Heart right ventricle (tissue), 16 donors: Measurements from ENCODE around the gene TCF4. TPM values are rescaled to one million over a fixed set of nuclear protein-coding genes. Genes with fewer than 3 reads are reported as not detected.

ENCODE experiments used
- ATAC-seq, 8 donors: fragments of 200-7000 bp; cut with Tn5 transposase; one replicate each; pipeline ENCODE4 v1.9.1; 2020; ENCODE audit warnings: mild to moderate bottlenecking in 8 of 8, moderate library complexity in 8 of 8, moderate number of reproducible peaks in 1 of 8
- DNase-seq, 2 donors: peaks; one replicate each; pipeline ENCODE4 v3.0.0-alpha.2; 2020
- H3K27ac ChIP-seq, 10 donors: fragments of 200-600 bp; sonication (generic) in 2 of 10; one replicate each; pipeline versions ENCODE4 v1.5.0 to v1.8.0; 2020 to 2022; ENCODE audit warnings: mild to moderate bottlenecking in 3 of 10
- H3K27me3 ChIP-seq, 7 donors: fragments of 200-600 bp; one replicate each; pipeline ENCODE4 v1.8.0; 2021 to 2022; ENCODE audit warnings: mild to moderate bottlenecking in 2 of 7
- H3K36me3 ChIP-seq, 9 donors: fragments of 200-600 bp; sonication (generic) in 1 of 9; one replicate each; pipeline versions ENCODE4 v1.5.0 to v1.8.0; 2020 to 2022; ENCODE audit warnings: mild to moderate bottlenecking in 2 of 9
- H3K4me1 ChIP-seq, 9 donors: fragments of 200-600 bp; sonication (generic) in 1 of 9; one replicate each; pipeline versions ENCODE4 v1.5.0 to v1.8.0; 2020 to 2022; ENCODE audit warnings: mild to moderate bottlenecking in 4 of 9
- H3K4me3 ChIP-seq, 10 donors: fragments of 200-600 bp; sonication (generic) in 2 of 10; one replicate each; pipeline versions ENCODE4 v1.5.0 to v1.8.0; 2020 to 2022; ENCODE audit warnings: mild to moderate bottlenecking in 7 of 10, moderate library complexity in 2 of 10
- H3K9me3 ChIP-seq, 11 donors: fragments of 200-600 bp in 10 of 11; sonication (generic) in 2 of 11; one replicate each; pipeline versions ENCODE4 v1.5.0 to v1.8.0; 2013 to 2022; ENCODE audit warnings: mild to moderate bottlenecking in 2 of 11, control low read depth in 1 of 11, moderate library complexity in 1 of 11
- CTCF ChIP-seq, 9 donors: fragments of 200-600 bp; sonication (generic) in 2 of 9; IDR thresholded peaks; one replicate each; pipeline versions ENCODE4 v1.5.0 to v1.8.0; 2021 to 2022; ENCODE audit warnings: antibody characterized with exemption in 9 of 9, mild to moderate bottlenecking in 5 of 9, moderate library complexity in 1 of 9
- WGBS, 2 donors: extraction: QIAGEN DNeasy Blood & Tissue Kit; methylation state at CpG; one replicate each; pipeline ENCODE4 v1.1.7; 2013; ENCODE audit warnings: inconsistent platforms in 1 of 2; 5-methylcytosine and 5-hydroxymethylcytosine counted together
- intact Hi-C, 10 donors: fragments of 100-400 bp; cut with DNase I; formaldehyde crosslinking; loops; one replicate each; pipeline versions ENCODE4 v1.11.1 to v1.14.2; 2022
- polyA plus RNA-seq, 2 donors: library from polyadenylated mRNA; stranded (reverse); fragments of 200-250 nt; gene quantifications; one replicate each; pipeline ENCODE4 v1.2.3, GENCODE V29; 2013
- total RNA-seq, 10 donors: library from RNA; stranded (reverse); fragmentation: NEBNext Ultra II Directional in 3 of 10; extraction: Animal tissue kit (Norgen Biotek cat#: 25700) in 3 of 10; gene quantifications; one replicate each; pipeline versions ENCODE4 v1.2.1 to v1.2.4, GENCODE V29; 2021 to 2023
- donor health status: Arrhythmogenic right ventricular cardiomyopathy.
- donor health status: ischemic (EF 13 %, LVEDD 7.1; RV severe dilation, severe dysfunction).
- donor health status: healthy with polysubstance abuse.
- donor health status: DM: no; HTN: yes; CAD: no.
- donor health status: DM: no; HTN: no; CAD: no.
- donor health status: ischemic (EF 25% LVEDD 6.9; RV normal size, moderate dysfunction).
- donor health status: ischemic (EF 25% LVEDD 5.7; RV mildly dilated, moderate dysfunction).
- donor health status: healthy.
- donor health status: DM: yes; HTN: yes; CAD: no.
- donor health status: Ischemic cardiomyopathy.
- donor health status: ischemic (EF 35%, LVEDD 5.7; RV mildly dilated, moderate dysfunction).
- donor health status: nonischemic (EF 11% LVEDD 7.7; RV severe dilation, severe dysfunction).
- donor health status: DM: yes; HTN: yes; CAD: no.
- donor health status: PGD.
- donor health status: ischemic (EF 29% LVEDD 5.4; RV normal size, mild dysfunction).
- donor health status: nonischemic (EF 23%, LVEDD 6.1; RV moderate dilation, normal function).

Gene TCF4
- total and polyA plus RNA-seq, 12 donors = 12.6 to 90.1 (median 65.5) TPM

GRCh38 chr18:55444536-55444935, 143.5 kb downstream of the TCF4 start:
- no peak for ATAC-seq

DNA sequence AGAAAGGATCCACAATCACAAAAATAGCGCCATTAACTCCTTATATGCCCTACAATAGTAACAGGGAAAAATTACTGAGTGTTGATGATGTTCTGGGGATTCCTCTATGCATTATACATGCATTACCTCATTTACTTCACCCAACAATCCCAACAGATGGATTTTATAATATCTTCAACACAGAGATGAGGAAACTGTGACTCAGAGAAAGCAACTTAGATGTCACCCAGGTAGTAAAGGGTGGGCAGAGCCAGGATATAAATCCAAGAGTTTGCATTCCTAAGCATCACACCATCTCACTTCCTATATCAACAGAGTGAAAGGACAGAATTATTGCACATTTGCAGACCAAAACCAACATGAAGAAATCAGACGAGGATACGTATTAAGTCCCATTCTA, 144.2 kb downstream of the TCF4 start:
- Histone ChIP-seq H3K27me3 (no peaks in the 10 kb centered on the region), H3K36me3 (no peaks in the 10 kb centered on the region), H3K9me3 (peaks cover 0 to 16% (median 0%) of the 10 kb centered on the region in 11 donors), H3K27ac (no peak overlapping the region), H3K4me1 (peaks cover 0 to 55% (median 7%) of the 10 kb centered on the region in 9 donors), H3K4me3 (no peak overlapping the region)
- TF ChIP-seq CTCF (IDR thresholded peaks at IDR 0.05) = no peak
- intact Hi-C loops = no loop called here
- DNase-seq (no peak), ATAC-seq (no peak)
- 95 to 96% methylated on average over 3 of the region's 3 CpGs for WGBS, 2 donors

More at GRCh38 chr18:55444536-55444935, 143.5 kb downstream of the TCF4 start:
- TF ChIP-seq CTCF (IDR thresholded peaks at IDR 0.05) = no peak
- peaks cover 0 to 63% (median 9%) of the 10 kb centered on the region in 9 donors for H3K4me1 ChIP-seq
- H3K9me3 ChIP-seq = peaks cover 0 to 16% (median 0%) of the 10 kb centered on the region in 11 donors
- no peak for DNase-seq
- no peaks in the 10 kb centered on the region for H3K27me3 ChIP-seq
- no peak overlapping the region for H3K27ac ChIP-seq
- H3K36me3 ChIP-seq = no peaks in the 10 kb centered on the region
- H3K4me3 ChIP-seq = no peak overlapping the region
- WGBS, 2 donors = 91 to 96% methylated on average over 1 of the region's 1 CpG
- intact Hi-C loops = no loop called here

DNA sequence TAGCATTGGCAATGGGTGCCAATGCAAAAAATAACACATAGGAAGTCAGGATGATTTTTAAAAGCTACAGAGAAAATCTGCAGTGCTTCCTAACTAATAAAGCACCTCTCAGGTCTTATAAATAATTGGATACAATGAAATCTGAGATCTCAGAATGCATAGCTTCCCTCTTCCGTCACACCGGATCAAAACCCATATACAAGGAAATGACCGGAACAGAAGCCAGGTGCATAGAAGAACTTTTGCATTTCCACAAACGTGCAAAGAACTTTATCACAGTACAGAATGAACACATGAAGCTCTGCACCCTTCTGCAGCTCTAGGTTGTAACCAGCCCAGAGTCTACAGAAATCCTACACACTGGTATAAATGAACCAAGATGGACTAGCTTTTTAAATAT, 145.4 kb downstream of the TCF4 start:
- H3K27ac ChIP-seq = no peak overlapping the region
- peaks cover 0 to 16% (median 0%) of the 10 kb centered on the region in 11 donors for H3K9me3 ChIP-seq
- WGBS, 2 donors = 66 to 70% methylated on average over 4 of the region's 4 CpGs
- ATAC-seq (no peak), DNase-seq (no peak)
- H3K4me1 ChIP-seq = peaks cover 0 to 43% (median 6%) of the 10 kb centered on the region in 9 donors
- TF ChIP-seq CTCF (IDR thresholded peaks at IDR 0.05) = no peak
- H3K36me3 ChIP-seq = no peaks in the 10 kb centered on the region
- no peaks in the 10 kb centered on the region for H3K27me3 ChIP-seq
- H3K4me3 ChIP-seq = no peak overlapping the region
- intact Hi-C loops = no loop called here

GRCh38 chr18:55440988-55441387, 147.0 kb downstream of the TCF4 start:
- TF ChIP-seq CTCF (IDR thresholded peaks at IDR 0.05) = no peak
- Histone ChIP-seq H3K4me3 (no peak overlapping the region), H3K36me3 (no peaks in the 10 kb centered on the region), H3K27me3 (no peaks in the 10 kb centered on the region), H3K9me3 (peaks cover 0 to 11% (median 0%) of the 10 kb centered on the region in 11 donors), H3K4me1 (peaks cover 0 to 48% (median 6%) of the 10 kb centered on the region in 9 donors), H3K27ac (no peak overlapping the region)
- no peak for DNase-seq
- intact Hi-C loops = loop anchor here in 1 of 10 donors (1.0 kb wide), 1 partner anchor 58 kb away; no protein-coding TSS in a partner anchor
- no peak for ATAC-seq
